GM23338 (cell line): ENCODE data around the gene TOM1. TPM values are rescaled to one million over a fixed set of nuclear protein-coding genes. Genes with fewer than 3 reads are reported as not detected.

Source experiments
- ATAC-seq: fragments of 200-7000 bp; cut with Tn5 transposase; 3 replicates; pipeline ENCODE4 v1.9.1; 2020
- DNase-seq: peaks from one replicate; pipeline ENCODE4 v3.0.0-alpha.2; 2015; ENCODE audit warnings: low spot score
- H2AFZ ChIP-seq: fragments of 200-600 bp; sonication (generic); 2 replicates; pipeline ENCODE4 v1.8.0; 2016; ENCODE audit warnings: antibody characterized with exemption, mild to moderate bottlenecking, moderate library complexity
- H3F3A ChIP-seq: fragments of 200-600 bp; sonication (generic); replicated peaks from 2 replicates; pipeline ENCODE4 v1.8.0; 2017; ENCODE audit warnings: antibody characterized with exemption, mixed run types, low read depth
- H3K27ac ChIP-seq: fragments of 200-600 bp; sonication (generic); 2 replicates; pipeline ENCODE4 v1.6.1; 2016; ENCODE audit warnings: low read depth
- H3K27me3 ChIP-seq: fragments of 200-600 bp; sonication (generic); 2 replicates; pipeline ENCODE4 v1.8.0; 2016; ENCODE audit warnings: mild to moderate bottlenecking, mixed run types, moderate library complexity; ENCODE audit not compliant: insufficient read depth
- H3K36me3 ChIP-seq: fragments of 200-600 bp; sonication (generic); 2 replicates; pipeline ENCODE4 v1.8.0; 2016; ENCODE audit warnings: mild to moderate bottlenecking; ENCODE audit not compliant: insufficient read depth
- H3K4me1 ChIP-seq: fragments of 200-600 bp; sonication (generic); 2 replicates; pipeline ENCODE4 v1.8.0; 2016; ENCODE audit warnings: mild to moderate bottlenecking, moderate library complexity; ENCODE audit not compliant: insufficient read depth
- H3K4me2 ChIP-seq: fragments of 200-600 bp; sonication (generic); 2 replicates; pipeline ENCODE4 v1.7.1; 2017; ENCODE audit warnings: mixed run types
- H3K4me3 ChIP-seq: fragments of 200-600 bp; sonication (generic); 2 replicates; pipeline ENCODE4 v1.6.1; 2016; ENCODE audit warnings: mixed run types
- H3K79me2 ChIP-seq: fragments of 200-600 bp; sonication (generic); replicated peaks from 2 replicates; pipeline ENCODE4 v1.8.0; 2017; ENCODE audit warnings: mild to moderate bottlenecking; ENCODE audit not compliant: insufficient read depth
- H3K9me2 ChIP-seq: fragments of 200-600 bp; sonication (generic); 2 replicates; pipeline ENCODE4 v1.8.0; 2017; ENCODE audit not compliant: insufficient read depth
- H4K20me1 ChIP-seq: fragments of 200-600 bp; sonication (generic); replicated peaks from 2 replicates; pipeline ENCODE4 v1.8.0; 2017; ENCODE audit warnings: mild to moderate bottlenecking; ENCODE audit not compliant: insufficient read depth
- H3K27ac Mint-ChIP-seq: 2 replicates; pipeline ENCODE4 v1.8.0; 2020; ENCODE audit warnings: inconsistent platforms, mild to moderate bottlenecking, moderate library complexity, mixed read lengths
- H3K27me3 Mint-ChIP-seq: 3 replicates; pipeline ENCODE4 v1.8.0; 2022; ENCODE audit warnings: low read depth, mild to moderate bottlenecking, moderate library complexity, mixed read lengths, inconsistent platforms; ENCODE audit not compliant: insufficient read depth, poor library complexity
- H3K36me3 Mint-ChIP-seq: 3 replicates; pipeline ENCODE4 v1.8.0; 2021; ENCODE audit warnings: low read depth, mild to moderate bottlenecking, inconsistent platforms, moderate library complexity, mixed read lengths
- H3K4me1 Mint-ChIP-seq: 3 replicates; pipeline ENCODE4 v1.8.0; 2020; ENCODE audit warnings: mild to moderate bottlenecking, inconsistent platforms, mixed read lengths
- H3K4me3 Mint-ChIP-seq: 3 replicates; pipeline ENCODE4 v1.8.0; 2021; ENCODE audit warnings: moderate library complexity, mild to moderate bottlenecking, inconsistent platforms, mixed read lengths
- H3K9me3 Mint-ChIP-seq: 3 replicates; pipeline ENCODE4 v1.8.0; 2020; ENCODE audit warnings: moderate library complexity, mild to moderate bottlenecking, inconsistent platforms, mixed read lengths
- CREB1 ChIP-seq: fragments of 250-450 bp; sonication (Bioruptor Pico); IDR thresholded peaks from 2 replicates; pipeline ENCODE4 v1.5.0; 2020; ENCODE audit warnings: low read depth, mild to moderate bottlenecking, moderate library complexity
- CTCF ChIP-seq, 2 experiments: fragments of 200-600 bp in 1 of 2; sonication (generic) in 1 of 2; conservative IDR thresholded peaks; 2 replicates each; pipeline versions ENCODE4 v1.5.1 to v1.6.1; 2016 to 2017; ENCODE audit warnings: antibody characterized with exemption in 2 of 2, low read depth in 2 of 2, mild to moderate bottlenecking in 2 of 2, moderate library complexity in 1 of 2
- ETS1 ChIP-seq: IDR thresholded peaks from 2 replicates; pipeline ENCODE4 v1.6.1; 2016; ENCODE audit warnings: antibody characterized with exemption
- EZH2 ChIP-seq: fragments of 200-600 bp; sonication (generic); IDR thresholded peaks from one replicate; pipeline ENCODE4 v1.8.0; 2017; ENCODE audit warnings: antibody characterized with exemption, mild to moderate bottlenecking, low read depth; ENCODE audit not compliant: unreplicated experiment
- EZH2phosphoT487 ChIP-seq: fragments of 200-600 bp; sonication (generic); IDR thresholded peaks from one replicate; pipeline ENCODE4 v1.8.1; 2018; ENCODE audit warnings: antibody characterized with exemption; ENCODE audit not compliant: unreplicated experiment
- JUNB ChIP-seq: IDR thresholded peaks from one replicate; pipeline ENCODE4 v1.6.1; 2016; ENCODE audit warnings: antibody characterized with exemption; ENCODE audit not compliant: unreplicated experiment
- NANOG ChIP-seq: IDR thresholded peaks from 2 replicates; pipeline ENCODE4 v1.6.1; 2016; ENCODE audit warnings: antibody characterized with exemption, borderline replicate concordance
- POLR2AphosphoS5 ChIP-seq: IDR thresholded peaks from 2 replicates; pipeline ENCODE4 v1.6.1; 2016; ENCODE audit warnings: antibody characterized with exemption, low read depth
- REST ChIP-seq: IDR thresholded peaks from one replicate; pipeline ENCODE4 v1.6.1; 2018; ENCODE audit warnings: antibody characterized with exemption; ENCODE audit not compliant: unreplicated experiment
- STAT1 ChIP-seq: IDR thresholded peaks from one replicate; pipeline ENCODE4 v1.6.1; 2016; ENCODE audit warnings: antibody characterized with exemption; ENCODE audit not compliant: unreplicated experiment
- ZNF114 ChIP-seq: fragments of 250-450 bp; sonication (Bioruptor Pico); IDR thresholded peaks from 2 replicates; pipeline ENCODE4 v1.5.0; 2020; ENCODE audit warnings: mild to moderate bottlenecking, moderate library complexity
- ZNF331 ChIP-seq: fragments of 250-450 bp; sonication (Bioruptor Pico); IDR thresholded peaks from 2 replicates; pipeline ENCODE4 v1.5.0; 2020; ENCODE audit warnings: low read depth, mild to moderate bottlenecking, moderate library complexity
- ZNF462 ChIP-seq: fragments of 250-450 bp; sonication (Bioruptor Pico); IDR thresholded peaks from 2 replicates; pipeline ENCODE4 v1.5.0; 2020; ENCODE audit warnings: mild to moderate bottlenecking, moderate library complexity
- polyA plus RNA-seq: library from polyadenylated mRNA; unstranded; fragments of >200 nt; fragmentation: Nextera tagmentation; extraction: Ambion mirVana; gene quantifications from 2 replicates; pipeline ENCODE4 v1.2.1, GENCODE V29; 2016
- total RNA-seq: library from RNA; depleted of rRNA; stranded (reverse); fragments of >200 nt; shearing (Covaris generic); gene quantifications from 2 replicates; pipeline ENCODE4 v1.2.3, GENCODE V29; 2014

Gene TOM1
- total and polyA plus RNA-seq, 2 experiments from 2014 or later: 10.9 to 17.8 TPM

GRCh38 chr22:35375031-35375430 is 75.3 kb downstream of the TOM1 start:
- no peak overlapping the region for H3K27ac ChIP-seq
- peaks cover 55% of the 10 kb centered on the region for H3K4me1 ChIP-seq
- Mint-ChIP-seq H3K9me3 (peaks cover 5% of the 10 kb centered on the region; the same call in 1 of the 3 replicates), H3K36me3 (no peaks in the 10 kb centered on the region), H3K4me1 (peaks cover 51% of the 10 kb centered on the region), H3K27me3 (peaks cover 44% of the 10 kb centered on the region), H3K4me3 (no peak overlapping the region), H3K27ac (no peak overlapping the region; the same call in 1 of the 2 replicates)
- no peaks in the 10 kb centered on the region for H3K79me2 ChIP-seq
- no peak overlapping the region for H3K4me2 ChIP-seq
- H3K9me2 ChIP-seq: no peaks in the 10 kb centered on the region
- H2AFZ ChIP-seq: peak overlapping the region; percentile 58; the same call in 1 of the 2 replicates
- no peaks in the 10 kb centered on the region for H4K20me1 ChIP-seq
- ATAC-seq (no peak), DNase-seq (no peak)
- H3K27me3 ChIP-seq: no peaks in the 10 kb centered on the region
- H3K4me3 ChIP-seq: no peak overlapping the region
- peaks cover 32% of the 10 kb centered on the region for H3F3A ChIP-seq
- H3K36me3 ChIP-seq: no peaks in the 10 kb centered on the region
- TF ChIP-seq ETS1: no peak
- TF ChIP-seq CTCF (conservative IDR thresholded peaks at IDR 0.05; ENCODE audit: low read depth in 2 of 2): no peak
- TF ChIP-seq EZH2phosphoT487: no peak
- no peak for TF ChIP-seq CREB1 (CRISPR knock-in tag)
- no peak for TF ChIP-seq POLR2AphosphoS5
- no peak for TF ChIP-seq ZNF331
- TF ChIP-seq JUNB: no peak
- TF ChIP-seq ZNF462 (CRISPR knock-in tag): no peak
- no peak for TF ChIP-seq STAT1
- no peak for TF ChIP-seq EZH2
- TF ChIP-seq ZNF114 (CRISPR knock-in tag): no peak
- no peak for TF ChIP-seq REST
- no peak for TF ChIP-seq NANOG
